ENCODE data around the gene ACSM6.

ACSM6 gene, protein sequence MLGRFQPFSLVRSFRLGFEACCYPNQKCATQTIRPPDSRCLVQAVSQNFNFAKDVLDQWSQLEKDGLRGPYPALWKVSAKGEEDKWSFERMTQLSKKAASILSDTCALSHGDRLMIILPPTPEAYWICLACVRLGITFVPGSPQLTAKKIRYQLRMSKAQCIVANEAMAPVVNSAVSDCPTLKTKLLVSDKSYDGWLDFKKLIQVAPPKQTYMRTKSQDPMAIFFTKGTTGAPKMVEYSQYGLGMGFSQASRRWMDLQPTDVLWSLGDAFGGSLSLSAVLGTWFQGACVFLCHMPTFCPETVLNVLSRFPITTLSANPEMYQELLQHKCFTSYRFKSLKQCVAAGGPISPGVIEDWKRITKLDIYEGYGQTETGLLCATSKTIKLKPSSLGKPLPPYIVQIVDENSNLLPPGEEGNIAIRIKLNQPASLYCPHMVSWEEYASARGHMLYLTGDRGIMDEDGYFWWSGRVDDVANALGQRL

GRCh38 chr10:95193944-95194343 is at the start of gene ACSM6:
Gene ACSM6 (plus strand): TSS chr10:95194238. CDS start chr10:95194486, 248 bp downstream.
- Histone ChIP-seq H3K9me3 (ENCODE audit: insufficient read depth, low read length) (no peaks in the 10 kb centered on the region), H3K4me1 (ENCODE audit: insufficient read depth, insufficient read length) (no peaks in the 10 kb centered on the region), H3K36me3 (ENCODE audit: insufficient read depth, insufficient read length, low read length) (no peaks in the 10 kb centered on the region), H3K9ac (ENCODE audit: insufficient read length, low read depth) (no peak within 1 kb of the TSS), H3K4me3 (ENCODE audit: insufficient read length, low read depth) (no peak within 1 kb of the TSS), H3K27me3 (ENCODE audit: insufficient read depth, insufficient read length) (no peaks in the 10 kb centered on the region)
- no peak for DNase-seq (ENCODE audit: low read depth, low spot score)
- TF ChIP-seq ZNF274 (IDR thresholded peaks at IDR 0.05; ENCODE audit: low read depth, low read length) (no peak), YY1 (IDR thresholded peaks at IDR 0.05; ENCODE audit: insufficient read depth, insufficient read length) (no peak), SUZ12 (IDR thresholded peaks at IDR 0.05; ENCODE audit: extremely low read depth, insufficient read depth, insufficient read length) (no peak)

- DNase-seq (ENCODE audit: low read depth, low spot score), result no peak
- Histone ChIP-seq H3K4me1 (ENCODE audit: insufficient read depth, insufficient read length) (no peaks in the 10 kb centered on the region), H3K36me3 (ENCODE audit: insufficient read depth, insufficient read length, low read length) (no peaks in the 10 kb centered on the region), H3K27me3 (ENCODE audit: insufficient read depth, insufficient read length) (no peaks in the 10 kb centered on the region), H3K4me3 (ENCODE audit: insufficient read length, low read depth) (no peak overlapping the region), H3K9me3 (ENCODE audit: insufficient read depth, low read length) (no peaks in the 10 kb centered on the region), H3K9ac (ENCODE audit: insufficient read length, low read depth) (no peak overlapping the region)
- TF ChIP-seq YY1 (IDR thresholded peaks at IDR 0.05; ENCODE audit: insufficient read depth, insufficient read length) (no peak), SUZ12 (IDR thresholded peaks at IDR 0.05; ENCODE audit: extremely low read depth, insufficient read depth, insufficient read length) (no peak), ZNF274 (IDR thresholded peaks at IDR 0.05; ENCODE audit: low read depth, low read length) (no peak)
Measured at GRCh38 chr10:95168694-95169093, 25.3 kb upstream of the ACSM6 start.

DNA sequence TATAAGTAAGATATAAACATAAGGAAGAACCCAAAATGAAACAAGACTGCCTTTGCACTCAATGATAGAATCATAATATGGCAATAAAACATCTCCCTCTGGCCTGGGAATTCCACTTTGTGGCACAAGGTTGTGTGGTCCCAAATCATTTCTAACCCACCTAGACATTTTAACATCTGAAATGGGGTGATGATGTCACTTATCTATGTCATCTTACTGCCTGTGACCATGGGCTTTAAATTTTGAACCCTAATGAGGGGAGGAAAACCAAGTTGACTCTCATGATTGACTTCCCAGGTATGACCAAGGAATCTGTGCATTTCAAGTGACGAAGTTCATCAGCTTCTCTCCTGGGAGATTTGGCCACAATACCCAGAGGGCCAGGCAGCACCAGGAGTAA is 24.5 kb upstream of the ACSM6 start:
- Histone ChIP-seq H3K4me3 (ENCODE audit: insufficient read length, low read depth) (no peak overlapping the region), H3K9ac (ENCODE audit: insufficient read length, low read depth) (no peak overlapping the region), H3K27me3 (ENCODE audit: insufficient read depth, insufficient read length) (no peaks in the 10 kb centered on the region), H3K9me3 (ENCODE audit: insufficient read depth, low read length) (no peaks in the 10 kb centered on the region), H3K36me3 (ENCODE audit: insufficient read depth, insufficient read length, low read length) (no peaks in the 10 kb centered on the region), H3K4me1 (ENCODE audit: insufficient read depth, insufficient read length) (no peaks in the 10 kb centered on the region)
- no peak for DNase-seq (ENCODE audit: low read depth, low spot score)
- TF ChIP-seq ZNF274 (IDR thresholded peaks at IDR 0.05; ENCODE audit: low read depth, low read length) (no peak), SUZ12 (IDR thresholded peaks at IDR 0.05; ENCODE audit: extremely low read depth, insufficient read depth, insufficient read length) (no peak), YY1 (IDR thresholded peaks at IDR 0.05; ENCODE audit: insufficient read depth, insufficient read length) (no peak)

DNA sequence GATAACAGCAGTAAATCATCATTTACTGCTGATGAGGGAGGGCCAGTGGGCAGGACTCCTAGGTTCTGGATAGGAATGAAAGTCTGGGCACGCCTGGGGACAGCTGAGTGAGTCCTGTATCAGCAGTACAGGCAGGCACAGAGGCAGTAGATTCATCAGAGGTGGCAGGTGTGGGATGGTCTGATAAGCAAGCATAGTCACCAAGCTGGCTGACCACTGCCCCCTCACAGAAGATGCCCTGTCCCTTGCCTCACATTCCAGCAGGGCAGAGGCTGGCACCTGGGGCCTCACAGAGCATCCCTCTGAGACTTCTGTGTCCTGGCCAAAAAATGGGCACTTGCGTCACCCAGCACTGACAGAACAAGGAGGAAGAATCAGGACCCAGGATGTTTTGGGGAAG is 23.2 kb upstream of the ACSM6 start:
- Histone ChIP-seq H3K27me3 (ENCODE audit: insufficient read depth, insufficient read length) (no peaks in the 10 kb centered on the region), H3K36me3 (ENCODE audit: insufficient read depth, insufficient read length, low read length) (no peaks in the 10 kb centered on the region), H3K9me3 (ENCODE audit: insufficient read depth, low read length) (no peaks in the 10 kb centered on the region), H3K4me1 (ENCODE audit: insufficient read depth, insufficient read length) (no peaks in the 10 kb centered on the region), H3K4me3 (ENCODE audit: insufficient read length, low read depth) (no peak overlapping the region), H3K9ac (ENCODE audit: insufficient read length, low read depth) (no peak overlapping the region)
- TF ChIP-seq YY1 (IDR thresholded peaks at IDR 0.05; ENCODE audit: insufficient read depth, insufficient read length), result no peak
- no peak for TF ChIP-seq ZNF274 (IDR thresholded peaks at IDR 0.05; ENCODE audit: low read depth, low read length)
- no peak for TF ChIP-seq SUZ12 (IDR thresholded peaks at IDR 0.05; ENCODE audit: extremely low read depth, insufficient read depth, insufficient read length)
- no peak for DNase-seq (ENCODE audit: low read depth, low spot score)

DNA sequence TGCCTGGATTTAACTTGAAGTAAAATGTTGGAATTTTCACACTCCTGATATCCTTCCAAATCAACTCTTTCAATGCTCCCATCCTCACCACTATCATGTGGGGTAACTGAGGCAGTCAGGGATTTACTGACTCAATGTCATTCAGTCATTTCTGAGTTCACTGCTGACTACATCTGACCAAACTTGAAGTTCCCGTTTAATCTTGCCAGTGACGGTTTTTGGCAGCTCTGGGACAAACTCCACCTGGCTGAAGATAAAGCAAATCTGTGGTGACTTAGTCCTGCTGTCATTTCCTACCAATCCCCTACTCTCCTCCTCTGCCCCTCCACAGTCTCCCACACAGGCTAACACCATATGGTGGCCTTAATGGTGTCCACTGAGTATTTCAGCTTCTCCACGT is 22.7 kb upstream of the ACSM6 start:
- no peak for DNase-seq (ENCODE audit: low read depth, low spot score)
- Histone ChIP-seq H3K4me1 (ENCODE audit: insufficient read depth, insufficient read length) (no peaks in the 10 kb centered on the region), H3K4me3 (ENCODE audit: insufficient read length, low read depth) (no peak overlapping the region), H3K9me3 (ENCODE audit: insufficient read depth, low read length) (no peaks in the 10 kb centered on the region), H3K9ac (ENCODE audit: insufficient read length, low read depth) (no peak overlapping the region), H3K27me3 (ENCODE audit: insufficient read depth, insufficient read length) (no peaks in the 10 kb centered on the region), H3K36me3 (ENCODE audit: insufficient read depth, insufficient read length, low read length) (no peaks in the 10 kb centered on the region)
- TF ChIP-seq SUZ12 (IDR thresholded peaks at IDR 0.05; ENCODE audit: extremely low read depth, insufficient read depth, insufficient read length) (no peak), YY1 (IDR thresholded peaks at IDR 0.05; ENCODE audit: insufficient read depth, insufficient read length) (no peak), ZNF274 (IDR thresholded peaks at IDR 0.05; ENCODE audit: low read depth, low read length) (no peak)

DNA sequence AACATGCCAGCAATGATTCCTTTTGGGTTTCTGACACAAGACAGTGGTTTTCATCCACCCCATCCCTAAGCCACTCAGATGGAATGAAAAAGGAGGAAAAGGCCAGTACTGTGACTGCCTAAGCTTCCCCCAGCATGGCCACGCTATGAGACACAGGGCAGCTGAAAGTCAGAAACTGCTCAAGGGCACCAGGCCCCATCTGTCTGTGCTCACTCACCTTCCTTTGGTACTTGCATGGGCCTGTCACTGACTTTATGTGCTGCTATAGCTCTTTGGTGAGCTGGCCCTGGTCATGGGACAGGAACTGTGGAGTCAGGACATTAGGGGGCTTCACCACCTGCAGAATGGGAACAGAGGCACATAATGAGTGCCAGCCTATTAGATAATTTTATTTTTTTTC is 21.2 kb upstream of the ACSM6 start:
- no peak overlapping the region for H3K4me3 ChIP-seq (ENCODE audit: insufficient read length, low read depth)
- no peaks in the 10 kb centered on the region for H3K9me3 ChIP-seq (ENCODE audit: insufficient read depth, low read length)
- H3K4me1 ChIP-seq (ENCODE audit: insufficient read depth, insufficient read length), result no peaks in the 10 kb centered on the region
- DNase-seq (ENCODE audit: low read depth, low spot score), result no peak
- no peaks in the 10 kb centered on the region for H3K36me3 ChIP-seq (ENCODE audit: insufficient read depth, insufficient read length, low read length)
- no peaks in the 10 kb centered on the region for H3K27me3 ChIP-seq (ENCODE audit: insufficient read depth, insufficient read length)
- TF ChIP-seq YY1 (IDR thresholded peaks at IDR 0.05; ENCODE audit: insufficient read depth, insufficient read length), result no peak
- no peak for TF ChIP-seq ZNF274 (IDR thresholded peaks at IDR 0.05; ENCODE audit: low read depth, low read length)
- no peak for TF ChIP-seq SUZ12 (IDR thresholded peaks at IDR 0.05; ENCODE audit: extremely low read depth, insufficient read depth, insufficient read length)
- no peak overlapping the region for H3K9ac ChIP-seq (ENCODE audit: insufficient read length, low read depth)

- TF ChIP-seq YY1 (IDR thresholded peaks at IDR 0.05; ENCODE audit: insufficient read depth, insufficient read length) (no peak), SUZ12 (IDR thresholded peaks at IDR 0.05; ENCODE audit: extremely low read depth, insufficient read depth, insufficient read length) (no peak), ZNF274 (IDR thresholded peaks at IDR 0.05; ENCODE audit: low read depth, low read length) (no peak)
- DNase-seq (ENCODE audit: low read depth, low spot score), result no peak
Measured at GRCh38 chr10:95176101-95176500, 17.9 kb upstream of the ACSM6 start.

More at GRCh38 chr10:95176101-95176500, 17.9 kb upstream of the ACSM6 start:
- Histone ChIP-seq H3K4me3 (ENCODE audit: insufficient read length, low read depth) (no peak overlapping the region), H3K9me3 (ENCODE audit: insufficient read depth, low read length) (no peaks in the 10 kb centered on the region), H3K4me1 (ENCODE audit: insufficient read depth, insufficient read length) (no peaks in the 10 kb centered on the region), H3K9ac (ENCODE audit: insufficient read length, low read depth) (no peak overlapping the region), H3K27me3 (ENCODE audit: insufficient read depth, insufficient read length) (no peaks in the 10 kb centered on the region), H3K36me3 (ENCODE audit: insufficient read depth, insufficient read length, low read length) (no peaks in the 10 kb centered on the region)

Measured in NT2/D1 (cell line).